Stimulated activated CD4-positive, alpha-beta T cell treated with anti-CD3 and anti-CD28 coated beads, Interleukin-2, amount 100 ng/mL, for 48 hours (primary cell): Measurements from ENCODE around the gene AKR1E2.
A peak's percentile ranks its signal among the peaks of the same experiment; 100 is the strongest.

Experiments used
- DNase-seq, 2 donors: peaks; one replicate each; pipeline ENCODE4 v3.0.0-alpha.2; 2020

AKR1E2 gene

GRCh38 chr10:4825868-4826791 lies at the start of gene AKR1E2:
AKR1E2 (plus strand) TSS chr10:4826207; CDS start chr10:4826325, 118 bp downstream.
- DNase-seq: peak; percentile 58 to 70

GRCh38 chr10:4776234-4776638 lies 49.8 kb upstream of the AKR1E2 start:
- no peak for DNase-seq

GRCh38 chr10:4778761-4779160 lies 47.2 kb upstream of the AKR1E2 start:
- DNase-seq: no peak

GRCh38 chr10:4780091-4780490 lies 45.9 kb upstream of the AKR1E2 start:
- DNase-seq: no peak

GRCh38 chr10:4780782-4781181 lies 45.2 kb upstream of the AKR1E2 start:
- DNase-seq: no peak

GRCh38 chr10:4781955-4782354 lies 44.1 kb upstream of the AKR1E2 start:
- no peak for DNase-seq

- no peak for DNase-seq
Observed at GRCh38 chr10:4784667-4785333, 41.2 kb upstream of the AKR1E2 start.

- no peak for DNase-seq
Observed at GRCh38 chr10:4786043-4786839, 39.8 kb upstream of the AKR1E2 start.

- no peak for DNase-seq
Observed at GRCh38 chr10:4790045-4790444, 36.0 kb upstream of the AKR1E2 start.

- no peak for DNase-seq
Observed at GRCh38 chr10:4790922-4791321, 35.1 kb upstream of the AKR1E2 start.

- no peak for DNase-seq
Observed at GRCh38 chr10:4792381-4792780, 33.6 kb upstream of the AKR1E2 start.

- DNase-seq: no peak
Observed at GRCh38 chr10:4801405-4801804, 24.6 kb upstream of the AKR1E2 start.

GRCh38 chr10:4802711-4803487 lies 23.1 kb upstream of the AKR1E2 start:
- DNase-seq: no peak

GRCh38 chr10:4803822-4804221 lies 22.2 kb upstream of the AKR1E2 start:
- no peak for DNase-seq

GRCh38 chr10:4804465-4804864 lies 21.5 kb upstream of the AKR1E2 start:
- DNase-seq: no peak

- no peak for DNase-seq
Observed at GRCh38 chr10:4806534-4806933, 19.5 kb upstream of the AKR1E2 start.

GRCh38 chr10:4807761-4808507 lies 18.1 kb upstream of the AKR1E2 start:
- DNase-seq: no peak

GRCh38 chr10:4809156-4809555 lies 16.9 kb upstream of the AKR1E2 start:
- no peak for DNase-seq

- no peak for DNase-seq
Observed at GRCh38 chr10:4810092-4810491, 15.9 kb upstream of the AKR1E2 start.

GRCh38 chr10:4812046-4812445 lies 14.0 kb upstream of the AKR1E2 start:
- no peak for DNase-seq

GRCh38 chr10:4813023-4813422 lies 13.0 kb upstream of the AKR1E2 start:
- no peak for DNase-seq

- no peak for DNase-seq
Observed at GRCh38 chr10:4813496-4813895, 12.5 kb upstream of the AKR1E2 start.
